HG02759 (cell line): ENCODE data around the gene OR10G8.
"Not testable (repeated sequence)": the region's sequence is repeated elsewhere in the genome, so short reads cannot be mapped to it uniquely, and the experiment has no call there.

ENCODE experiments used
- ATAC-seq: cut with Tn5 transposase; IDR thresholded peaks from one replicate; pipeline ENCODE4 v1.9.1; 2021; ENCODE audit warnings: mild to moderate bottlenecking, moderate library complexity; ENCODE audit not compliant: unreplicated experiment

OR10G8 gene, protein sequence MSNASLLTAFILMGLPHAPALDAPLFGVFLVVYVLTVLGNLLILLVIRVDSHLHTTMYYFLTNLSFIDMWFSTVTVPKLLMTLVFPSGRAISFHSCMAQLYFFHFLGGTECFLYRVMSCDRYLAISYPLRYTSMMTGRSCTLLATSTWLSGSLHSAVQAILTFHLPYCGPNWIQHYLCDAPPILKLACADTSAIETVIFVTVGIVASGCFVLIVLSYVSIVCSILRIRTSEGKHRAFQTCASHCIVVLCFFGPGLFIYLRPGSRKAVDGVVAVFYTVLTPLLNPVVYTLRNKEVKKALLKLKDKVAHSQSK

DNA sequence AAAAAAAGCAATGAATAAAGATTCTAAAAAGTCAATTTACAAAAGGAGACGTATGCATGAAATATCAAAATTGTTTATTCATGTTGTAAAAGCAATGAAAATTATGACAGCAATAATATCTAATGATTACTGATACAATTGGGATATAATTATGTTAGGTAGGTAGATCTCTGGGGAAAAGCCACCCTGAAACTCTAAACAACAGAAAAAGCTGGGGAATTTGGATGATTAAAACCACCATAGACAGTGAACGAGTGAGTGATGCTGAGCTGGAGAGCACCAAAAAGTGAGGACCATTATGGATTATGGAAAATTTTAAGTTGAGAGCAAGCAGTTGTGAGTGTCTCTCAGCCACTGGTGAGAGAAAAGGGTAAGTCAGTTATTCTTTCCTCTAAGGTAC is at the start of gene OR10G8:
Gene OR10G8 (plus strand): TSS at position 301 of the 400 bp plus-strand sequence. CDS start 2,825 bp downstream, outside the sequence.
- ATAC-seq = no peak

DNA sequence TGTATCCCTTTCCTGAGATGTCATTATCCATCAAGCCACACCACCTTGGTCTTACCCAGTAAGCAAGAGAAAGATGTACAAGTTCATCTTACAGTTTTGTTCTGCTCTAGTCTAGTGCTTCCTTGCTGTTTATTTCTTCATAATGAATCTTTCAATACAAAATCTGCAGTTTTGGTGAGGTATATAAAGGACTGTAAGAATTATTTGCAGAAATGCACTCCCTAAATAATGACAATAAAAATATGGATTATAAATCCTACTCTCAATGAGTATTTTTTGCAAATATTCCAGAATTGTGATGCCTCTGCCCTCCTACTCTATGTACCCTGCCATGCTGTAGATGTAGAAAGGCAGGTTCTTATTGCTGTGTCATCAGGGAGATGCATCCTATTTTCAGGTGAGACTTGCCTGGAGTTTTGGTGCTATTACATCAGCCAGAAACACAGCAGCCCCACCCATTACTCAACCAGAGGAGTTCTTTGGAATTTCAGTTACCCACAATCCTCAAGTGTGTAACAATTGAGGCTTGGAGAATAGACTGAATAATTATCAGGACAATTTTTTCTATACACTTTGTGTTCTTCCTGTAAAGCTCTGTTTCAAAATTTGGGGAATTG is 48.8 kb upstream of the OR10G8 start, which contains the start of gene OR10S1:
Gene OR10S1 (minus strand): TSS at position 51 of the 617 bp plus-strand sequence. CDS start 117 bp downstream, outside the sequence.
- ATAC-seq = no peak

DNA sequence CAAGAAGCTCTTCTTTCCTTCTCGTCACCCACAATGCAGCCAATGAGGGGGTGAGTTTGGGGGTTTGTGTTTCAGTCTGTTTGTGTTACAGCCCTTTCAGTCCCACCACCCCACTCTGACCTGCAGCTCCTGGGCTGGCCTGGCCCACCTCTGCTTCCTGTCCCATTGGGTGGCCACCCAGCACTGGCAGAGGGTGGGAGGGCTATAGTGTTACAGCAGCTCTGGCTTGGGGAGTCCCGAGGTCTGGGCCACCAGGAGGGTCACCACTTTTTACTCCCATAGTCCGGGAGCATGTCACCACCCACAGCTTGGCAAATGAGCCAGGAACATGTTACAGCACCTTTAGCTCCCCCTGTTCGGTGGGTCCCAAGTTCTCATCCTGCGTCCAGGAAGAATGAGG is 47.3 kb upstream of the OR10G8 start:
- no peak for ATAC-seq

DNA sequence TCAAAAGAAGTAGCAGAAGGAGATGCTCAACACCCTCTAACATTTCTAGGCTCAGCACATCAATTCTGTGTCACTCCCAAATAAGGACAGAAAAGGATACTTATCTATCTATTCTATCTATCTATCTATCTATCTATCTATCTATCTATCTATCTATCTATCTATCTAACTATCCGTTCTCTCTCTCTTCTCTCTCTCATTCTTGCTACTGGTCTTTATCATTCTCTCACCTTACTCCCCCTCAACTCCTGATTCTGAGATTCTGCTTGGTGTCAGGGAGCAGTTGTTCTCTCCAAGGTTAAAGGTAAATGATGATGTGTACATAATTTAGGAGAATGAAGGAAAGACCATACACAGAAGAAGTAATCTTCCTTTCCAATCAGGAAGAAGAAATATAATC is 31.5 kb upstream of the OR10G8 start, which contains the start of gene OR10G6:
Gene OR10G6 (minus strand): TSS at position 43 of the 400 bp plus-strand sequence. CDS start 0 bp downstream, at position 43.
- no peak for ATAC-seq

DNA sequence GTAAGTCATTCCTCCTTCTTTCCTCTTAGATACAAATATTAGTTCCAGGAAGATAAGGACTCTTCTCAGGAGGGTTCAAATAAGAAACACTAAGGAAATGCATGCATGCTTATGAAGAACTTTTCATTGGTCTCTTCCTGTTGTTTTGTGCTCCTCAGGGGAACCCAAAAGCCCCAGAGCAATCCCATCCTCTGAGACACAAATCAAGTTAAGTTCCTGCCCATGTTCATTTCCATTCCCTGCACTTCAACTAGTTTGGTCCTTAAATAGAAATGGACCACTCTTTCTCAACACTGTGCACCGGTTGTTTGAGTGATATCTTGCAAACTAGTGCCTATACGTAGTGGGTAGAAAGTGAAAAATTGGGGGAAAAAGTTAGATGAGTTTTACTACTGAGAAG is 13.9 kb upstream of the OR10G8 start, which contains the start of gene OR10G4:
Gene OR10G4 (plus strand): TSS at position 301 of the 400 bp plus-strand sequence. CDS start 2,578 bp downstream, outside the sequence.
- ATAC-seq = no peak

DNA sequence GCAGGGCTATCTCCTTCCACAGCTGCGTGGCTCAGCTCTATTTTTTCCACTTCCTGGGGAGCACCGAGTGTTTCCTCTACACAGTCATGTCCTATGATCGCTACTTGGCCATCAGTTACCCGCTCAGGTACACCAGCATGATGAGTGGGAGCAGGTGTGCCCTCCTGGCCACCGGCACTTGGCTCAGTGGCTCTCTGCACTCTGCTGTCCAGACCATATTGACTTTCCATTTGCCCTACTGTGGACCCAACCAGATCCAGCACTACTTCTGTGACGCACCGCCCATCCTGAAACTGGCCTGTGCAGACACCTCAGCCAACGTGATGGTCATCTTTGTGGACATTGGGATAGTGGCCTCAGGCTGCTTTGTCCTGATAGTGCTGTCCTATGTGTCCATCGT is 10.8 kb upstream of the OR10G8 start:
- not testable (repeated sequence) for ATAC-seq

DNA sequence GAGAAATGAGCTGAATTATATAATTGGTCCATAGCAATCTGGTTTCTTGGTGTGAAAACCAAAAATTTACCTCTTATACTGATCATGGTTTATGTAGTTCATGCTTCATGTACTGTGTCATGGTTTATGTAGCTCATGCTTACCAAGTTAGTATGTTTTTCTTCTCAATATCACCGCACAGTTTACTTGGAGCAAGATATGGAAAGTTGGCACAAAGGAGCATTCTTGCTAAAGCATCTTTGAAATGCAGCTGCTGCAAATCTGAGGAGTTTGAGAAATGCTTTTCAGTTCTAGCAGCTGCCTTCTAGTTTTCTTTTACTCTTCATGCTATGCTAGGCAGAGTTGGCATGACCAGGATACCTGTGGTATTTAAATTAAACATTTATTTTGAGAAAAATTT is 10.1 kb downstream of the OR10G8 start:
- ATAC-seq = no peak

DNA sequence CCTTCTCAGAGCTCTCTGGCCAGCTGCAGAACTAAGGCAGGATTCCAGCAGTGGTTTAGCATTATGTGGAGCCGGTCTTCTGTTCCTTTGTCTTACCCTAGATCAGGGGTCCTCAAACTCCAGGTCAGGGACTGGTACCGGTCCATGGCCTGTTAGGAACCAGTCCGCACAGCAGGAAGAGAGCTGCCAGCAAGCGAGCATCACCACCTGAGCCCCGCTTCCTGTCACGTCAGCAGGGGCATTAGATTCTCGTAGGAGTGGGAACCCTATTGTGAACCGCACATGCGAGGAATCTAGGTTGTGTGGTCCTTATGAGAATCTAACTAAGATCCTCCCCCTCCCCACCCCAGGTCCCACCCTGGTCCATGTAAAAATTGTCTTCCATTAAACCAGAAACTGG is 13.0 kb downstream of the OR10G8 start:
- ATAC-seq = no peak

DNA sequence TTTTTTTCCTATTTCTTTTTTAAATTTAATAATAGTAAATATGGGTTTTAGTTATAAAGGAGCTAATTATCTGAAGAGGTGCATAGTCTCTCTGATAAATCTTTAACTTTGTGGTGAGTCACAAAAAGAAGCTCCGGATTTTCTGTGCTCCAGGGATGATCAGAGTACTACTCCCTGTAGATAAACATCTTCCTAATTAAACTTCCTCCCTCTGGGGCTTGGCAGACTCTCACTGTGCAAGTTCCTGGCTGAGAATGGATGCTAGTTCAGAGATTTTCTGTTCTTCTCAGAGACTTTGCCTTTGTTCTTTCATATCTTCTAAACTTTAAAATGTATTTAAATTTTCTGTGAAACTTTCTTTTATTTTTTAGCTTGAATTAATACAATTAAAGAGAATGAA is 14.7 kb downstream of the OR10G8 start, which contains the start of gene OR10G7:
Gene OR10G7 (minus strand): TSS at position 72 of the 400 bp plus-strand sequence. CDS start 2,324 bp downstream, outside the sequence.
- no peak for ATAC-seq

DNA sequence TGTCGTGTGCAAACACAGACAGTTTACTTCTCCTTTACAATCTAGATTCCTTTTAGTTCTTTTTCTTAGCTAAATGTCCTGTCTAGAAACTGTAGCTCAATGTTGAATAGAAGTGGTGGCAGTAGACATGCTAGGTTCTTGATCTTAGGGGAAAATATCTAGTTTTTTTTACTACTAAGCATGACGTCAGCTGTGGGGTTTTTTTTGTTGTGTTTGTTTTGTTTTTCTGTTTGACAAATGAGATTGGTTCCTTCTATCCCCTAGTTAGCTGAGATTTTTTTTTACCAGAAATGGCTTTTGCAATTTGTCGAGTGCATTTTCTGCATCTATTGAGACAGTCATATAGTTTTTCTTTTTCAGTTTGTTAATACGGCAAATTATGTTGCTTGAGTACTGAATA is 16.8 kb downstream of the OR10G8 start:
- ATAC-seq = no peak

DNA sequence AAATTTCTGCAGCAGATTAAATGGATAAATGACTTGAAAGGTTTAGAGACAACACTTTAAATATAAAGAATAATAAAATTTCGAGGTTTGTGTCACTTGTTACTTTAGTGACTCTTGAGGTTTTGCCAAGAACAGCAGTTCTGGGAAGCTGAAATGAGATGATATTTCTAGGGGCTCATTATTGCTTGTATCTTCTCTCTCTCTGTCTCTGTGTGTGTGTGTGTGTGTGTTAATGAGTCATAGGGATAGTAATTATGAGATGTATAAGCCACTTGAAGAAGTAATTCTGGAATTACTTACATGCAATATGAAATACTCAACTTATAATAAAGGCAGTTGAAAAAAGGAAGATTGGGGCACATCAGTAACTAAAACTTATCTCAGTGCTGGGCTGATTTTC is 24.1 kb downstream of the OR10G8 start:
- ATAC-seq = no peak

DNA sequence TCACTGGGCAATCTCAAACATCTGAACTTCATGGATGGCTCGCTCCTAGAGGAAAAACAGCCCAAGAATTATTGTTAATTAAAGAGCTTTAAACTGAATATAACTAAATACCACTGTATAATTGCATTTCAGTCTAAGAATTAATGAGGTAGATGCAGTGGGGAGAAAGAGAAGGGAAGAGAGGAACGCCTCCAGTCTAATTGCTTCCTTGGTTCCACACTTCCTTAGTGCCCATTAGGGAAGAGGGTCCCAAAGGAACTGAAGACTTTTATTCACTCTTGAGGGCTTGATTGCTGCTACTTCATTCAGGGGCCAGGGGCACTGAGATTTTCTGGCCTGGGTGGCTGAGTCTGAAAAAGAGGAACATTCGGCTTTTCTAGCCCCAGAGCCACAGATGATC is 26.4 kb downstream of the OR10G8 start:
- no peak for ATAC-seq

DNA sequence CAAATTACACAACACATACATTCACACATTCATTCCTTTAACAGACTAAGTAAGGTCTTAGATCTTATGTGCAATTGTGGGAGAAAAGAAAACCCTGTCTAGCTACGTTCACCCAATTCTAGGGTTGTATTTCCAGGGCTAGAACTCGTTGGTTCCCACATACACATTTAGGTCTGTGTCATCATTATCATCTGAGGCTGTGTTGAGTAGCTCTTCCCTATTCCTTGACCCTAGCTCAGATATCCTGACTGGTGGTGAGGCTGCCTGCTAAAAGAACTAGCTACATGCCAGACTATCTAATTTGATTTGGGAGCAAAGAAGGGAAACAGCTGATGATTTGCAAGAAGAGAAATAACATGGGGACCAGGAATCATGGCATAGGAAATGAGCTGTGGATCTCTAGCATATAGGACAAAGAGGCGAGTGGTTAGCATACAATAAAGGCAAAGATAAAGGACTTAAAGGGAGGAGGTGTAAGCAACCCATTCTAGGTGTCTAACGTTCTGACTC is 42.1 kb downstream of the OR10G8 start:
- no peak for ATAC-seq

DNA sequence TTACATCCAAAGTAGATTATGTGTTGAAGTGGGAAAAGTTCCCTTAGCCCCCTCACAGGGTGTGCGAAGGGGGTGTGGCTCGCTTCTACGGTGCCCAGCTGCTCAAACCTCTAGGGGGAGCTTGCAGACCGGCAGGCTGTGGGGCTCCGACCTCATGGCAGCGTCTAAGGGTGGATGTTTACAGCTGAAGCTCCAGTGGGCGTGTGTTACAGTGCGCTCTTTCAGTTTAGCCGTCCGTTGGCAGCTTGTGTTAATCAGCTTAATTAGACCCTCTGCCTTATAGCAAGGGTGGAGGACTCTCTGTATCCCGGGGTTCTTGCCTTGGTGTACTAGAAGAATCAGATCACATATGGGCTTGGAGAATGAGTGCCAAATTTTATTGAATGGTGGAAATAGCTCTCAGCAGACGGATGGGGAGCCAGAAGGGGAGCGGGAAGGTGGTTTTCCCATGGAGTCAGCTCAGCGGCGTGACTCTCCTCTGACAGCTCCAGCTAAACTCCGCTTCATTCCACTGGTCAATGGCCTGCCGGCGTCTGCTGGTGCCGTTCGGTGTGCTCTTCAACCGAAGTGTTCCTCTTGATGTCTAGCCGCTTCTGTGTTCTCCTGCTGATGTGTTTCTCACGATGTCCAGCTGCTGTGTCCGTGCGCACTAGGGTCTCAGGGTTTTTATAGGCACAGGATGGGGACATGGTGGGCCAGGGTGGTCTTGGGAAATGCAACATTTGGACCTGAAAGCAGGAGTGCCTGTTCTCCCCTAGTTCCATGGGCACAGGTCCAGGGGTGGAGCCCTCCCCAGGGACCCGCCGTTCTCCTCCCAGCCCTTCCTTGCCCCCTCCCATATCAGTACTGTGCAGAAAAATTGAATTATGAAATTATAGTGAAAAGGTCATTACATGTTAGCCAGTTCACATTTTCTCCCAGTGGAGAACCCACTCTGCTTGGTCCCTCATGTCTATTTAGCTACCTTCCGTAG is 43.1 kb downstream of the OR10G8 start:
- ATAC-seq = peak; percentile 81

DNA sequence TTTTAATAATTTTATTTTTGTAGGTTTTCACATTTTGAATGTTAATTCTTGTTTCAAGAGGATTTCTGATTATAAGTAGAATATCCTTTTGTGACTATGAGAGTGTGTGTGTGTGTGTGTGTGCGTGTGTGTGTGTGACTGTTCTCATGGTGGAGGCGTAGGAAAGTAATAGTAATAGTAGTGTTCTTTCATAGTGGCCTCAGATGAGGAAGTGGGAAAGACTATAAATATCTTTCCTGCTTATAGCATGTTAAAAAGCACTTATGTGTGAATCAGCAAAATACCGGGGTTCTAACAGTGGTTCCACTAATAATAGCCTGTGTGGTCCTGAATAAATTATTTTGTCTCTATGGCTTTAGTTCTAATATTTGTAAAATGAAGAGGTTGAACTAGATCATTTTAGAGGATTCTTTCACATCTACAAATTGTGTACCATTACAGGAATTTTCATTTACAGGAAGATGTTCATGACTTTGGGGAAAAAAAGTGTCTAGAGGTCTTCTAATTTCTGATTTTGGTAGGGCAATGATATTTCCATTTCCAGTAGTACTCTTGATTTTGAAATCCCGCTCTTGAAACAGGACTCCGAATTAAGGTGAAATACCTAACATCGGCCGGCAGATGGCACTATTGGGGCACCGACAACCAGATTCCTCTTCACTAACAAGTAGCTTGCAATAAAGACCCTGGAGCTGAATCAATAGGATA is 44.5 kb downstream of the OR10G8 start:
- peak; percentile 81 for ATAC-seq

DNA sequence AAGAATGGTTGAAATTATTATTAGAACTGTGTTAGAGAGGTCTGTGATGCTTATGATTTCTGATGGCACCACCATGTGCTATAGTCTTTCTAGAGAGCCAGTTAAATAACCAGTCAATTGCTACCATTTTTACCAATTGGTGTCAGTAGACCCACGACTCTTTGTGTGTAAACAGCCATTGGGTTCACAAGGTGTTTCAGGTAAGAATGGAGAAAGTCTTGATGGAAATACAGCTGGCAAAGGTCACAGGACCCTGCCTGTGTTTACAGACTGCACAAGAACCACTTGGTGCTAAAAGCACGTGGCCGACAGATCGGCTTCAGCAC is 45.0 kb downstream of the OR10G8 start:
- no peak for ATAC-seq

DNA sequence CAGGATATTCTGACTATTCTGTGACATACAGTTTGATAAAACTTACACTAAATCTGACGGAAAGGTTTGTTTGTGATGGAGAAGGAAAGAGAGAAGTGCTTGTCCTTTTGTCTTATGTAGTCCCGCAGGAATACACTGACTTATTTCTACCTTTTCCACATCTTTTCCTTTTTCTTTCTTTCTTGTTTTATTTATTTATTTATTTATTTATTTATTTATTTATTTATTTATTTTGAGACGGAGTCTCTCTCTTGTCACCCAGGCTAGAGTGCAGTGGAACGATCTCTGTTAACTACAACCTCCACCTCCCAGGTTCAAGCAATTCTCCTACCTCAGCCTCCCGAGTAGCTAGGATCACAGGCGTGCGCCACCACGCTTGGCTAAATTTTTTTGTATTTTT is 45.5 kb downstream of the OR10G8 start:
- ATAC-seq = no peak

DNA sequence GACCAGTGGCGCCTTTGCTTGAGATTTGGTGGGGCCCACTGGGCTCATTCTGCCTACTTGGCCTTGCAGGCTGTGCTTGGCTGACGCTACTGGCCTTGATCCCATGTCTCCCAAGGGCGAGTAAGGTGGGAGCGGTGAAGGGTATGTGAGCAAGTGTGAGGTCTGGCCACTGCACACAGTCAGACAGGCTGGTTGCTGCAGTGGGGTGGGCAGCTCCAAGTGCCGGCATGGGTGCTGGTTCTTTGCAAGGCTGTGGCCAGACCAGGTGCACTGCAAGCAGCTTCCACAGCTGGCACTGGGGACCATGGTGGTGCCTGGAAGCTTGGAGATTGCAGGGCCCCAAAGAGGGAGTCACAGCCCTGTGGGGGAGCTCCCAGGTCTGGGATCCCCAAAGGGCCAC is 48.0 kb downstream of the OR10G8 start:
- ATAC-seq = no peak

DNA sequence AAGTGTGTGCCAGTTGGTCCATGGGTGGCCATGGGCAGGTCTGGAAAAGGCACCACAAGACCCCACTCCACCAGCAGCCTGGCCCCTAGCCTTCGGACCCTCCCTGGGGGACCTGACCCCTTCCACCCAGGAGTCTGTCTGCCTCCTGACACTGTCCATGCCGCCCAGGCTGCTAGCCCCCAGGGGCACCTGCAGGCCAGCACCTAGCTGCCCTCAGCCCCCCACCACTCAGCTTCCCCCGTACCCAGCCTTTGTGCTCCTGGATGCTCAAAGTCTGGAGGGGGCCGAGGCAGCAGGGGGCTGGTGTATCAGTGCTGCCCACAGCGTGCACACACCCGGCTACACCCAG is 48.9 kb downstream of the OR10G8 start:
- no peak for ATAC-seq
